Stimulated activated CD8-positive, alpha-beta memory T cell treated with anti-CD3 and anti-CD28 coated beads, Interleukin-4, amount 100 ng/mL, for 1 hour (primary cell): ENCODE data around the gene HMCES.
"Not testable (repeated sequence)": the region's sequence is repeated elsewhere in the genome, so short reads cannot be mapped to it uniquely, and the experiment has no call there.

Experiments used
- DNase-seq, 2 donors: peaks; one replicate each; pipeline ENCODE4 v3.0.0-alpha.2; 2020; ENCODE audit warnings: low read depth in 2 of 2, low spot score in 1 of 2

HMCES gene

DNA sequence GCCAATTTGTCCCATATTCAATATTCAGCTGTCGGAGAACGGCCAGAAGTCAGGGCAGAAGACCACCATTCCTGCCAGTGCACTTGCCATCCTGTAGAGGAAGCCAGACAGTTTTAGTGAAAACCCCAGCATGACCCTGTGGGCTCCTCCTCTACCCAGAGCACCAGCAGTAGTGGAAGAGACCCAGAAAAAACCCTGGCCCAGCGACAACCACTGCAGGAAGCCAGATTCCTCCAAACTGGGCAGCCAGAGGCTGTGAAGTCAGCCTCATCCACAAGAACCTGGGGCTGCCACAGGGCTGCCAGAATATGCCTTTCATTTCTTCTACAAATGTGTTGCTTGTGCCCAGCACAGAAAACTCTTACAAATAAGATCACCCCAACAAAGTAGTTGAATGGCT is 67.3 kb downstream of the HMCES start:
- DNase-seq: no peak

DNA sequence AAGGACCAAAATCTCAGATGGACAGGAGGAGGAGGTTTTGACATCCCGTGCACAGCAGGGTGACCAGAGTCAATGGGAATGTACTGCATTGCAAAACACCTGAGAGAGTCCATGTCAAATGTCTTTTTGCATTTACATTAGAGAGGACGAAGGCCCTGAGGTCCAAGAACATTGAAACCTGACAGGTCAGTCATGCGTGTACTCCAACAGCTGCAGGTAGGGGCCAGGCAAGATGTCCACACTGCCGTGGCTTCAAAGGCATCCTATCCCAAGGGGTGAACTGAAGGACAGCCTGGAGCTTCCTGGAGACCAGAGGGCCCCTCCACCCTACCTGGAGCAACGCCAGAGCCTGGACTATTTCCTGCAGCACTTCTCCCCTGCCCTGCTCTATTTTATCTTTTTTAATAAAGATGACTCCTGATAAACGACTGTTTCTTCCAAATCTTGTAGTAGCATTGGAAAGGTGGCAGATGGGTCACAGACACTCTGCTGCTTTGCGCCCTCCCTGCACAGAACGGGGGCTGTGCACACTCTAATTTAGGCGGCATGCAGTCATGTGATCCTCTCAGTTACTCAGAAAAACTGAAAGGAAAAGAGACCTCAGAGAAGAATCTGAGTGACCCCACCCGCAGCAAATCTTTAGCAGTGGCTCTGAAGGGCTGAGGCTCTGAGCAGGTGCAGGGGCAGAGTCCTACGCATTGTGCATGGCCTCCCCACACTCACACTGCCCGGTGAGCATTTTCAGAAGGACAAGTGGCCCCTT is 68.2 kb downstream of the HMCES start:
- DNase-seq: no peak

DNA sequence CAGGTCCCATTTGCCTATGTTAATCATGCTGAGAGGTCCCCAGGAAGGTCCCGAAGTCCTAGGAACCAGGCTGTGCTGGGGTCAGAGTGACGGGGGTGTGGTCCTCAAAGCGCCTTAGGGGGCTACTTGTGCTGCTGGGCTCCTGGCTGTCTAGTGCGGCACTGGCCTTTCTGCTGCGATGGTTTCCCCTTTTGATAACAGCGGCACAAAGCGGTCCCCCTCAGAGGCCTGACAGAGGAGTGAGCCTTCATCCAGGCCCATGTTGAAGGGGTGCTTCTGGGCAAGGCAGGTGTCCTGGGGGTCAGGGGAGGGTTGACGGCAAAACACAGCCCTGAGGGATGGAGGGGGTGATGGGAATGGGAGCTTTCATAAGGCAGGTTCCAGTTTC is 68.8 kb downstream of the HMCES start:
- DNase-seq: no peak

DNA sequence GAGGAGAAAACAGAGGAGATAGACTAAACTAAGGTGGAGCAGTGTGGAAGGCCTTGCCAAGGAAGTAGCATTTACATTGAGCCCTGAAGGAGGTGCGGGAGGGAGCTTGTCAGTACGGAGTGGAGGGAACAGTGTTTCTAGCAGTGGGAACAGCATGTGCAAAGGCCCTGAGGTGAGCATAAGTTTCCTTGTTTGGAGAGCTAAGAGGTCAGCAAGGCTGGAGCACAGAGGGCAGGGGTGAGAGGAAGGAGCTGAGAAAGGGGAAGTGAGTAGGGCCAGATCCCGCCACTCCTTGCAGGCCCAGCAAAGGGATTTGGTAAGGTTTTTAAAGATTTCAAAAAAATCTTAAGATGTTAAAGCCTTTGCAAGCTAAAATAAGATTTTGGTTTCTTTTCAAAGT is 70.1 kb downstream of the HMCES start:
- no peak for DNase-seq

DNA sequence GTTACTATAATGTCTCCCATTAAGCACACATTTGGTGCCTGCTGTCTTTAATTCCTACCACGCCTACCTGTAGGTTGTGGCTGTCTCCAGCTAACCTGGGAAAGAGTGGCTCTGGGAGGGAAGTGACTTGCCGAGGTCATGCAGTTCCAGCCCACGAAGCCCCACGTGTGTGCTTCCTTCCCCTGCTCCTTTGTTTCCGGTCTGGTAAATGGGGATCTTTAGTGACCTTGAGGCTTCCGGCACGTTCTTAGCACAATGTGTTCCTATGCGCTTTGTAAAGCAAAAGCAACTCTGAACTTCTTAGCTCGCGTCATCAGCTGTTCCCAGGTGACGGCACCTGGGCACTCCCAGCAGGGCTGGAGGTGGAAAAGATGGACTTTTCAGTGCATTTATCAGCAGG is 70.5 kb downstream of the HMCES start:
- not testable (repeated sequence) for DNase-seq

DNA sequence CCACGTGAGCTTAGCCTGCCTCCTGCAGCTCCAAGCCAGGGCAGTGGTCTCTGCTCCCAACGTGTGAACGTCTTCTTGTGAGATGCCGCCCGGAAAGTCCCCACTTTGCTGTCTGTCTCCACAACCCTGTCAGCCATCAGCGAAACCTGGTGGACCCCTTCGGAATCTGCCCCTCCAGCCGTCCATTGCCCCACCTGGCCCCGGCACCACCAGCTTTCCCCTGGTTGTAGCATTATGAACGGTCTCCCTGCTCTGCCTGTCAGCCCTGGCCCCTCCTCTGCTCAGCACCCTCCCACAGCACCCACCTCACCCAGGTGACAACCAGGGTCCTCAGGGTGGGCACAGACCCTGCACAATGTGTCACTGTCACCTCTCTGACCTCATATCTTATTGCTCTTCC is 71.1 kb downstream of the HMCES start:
- DNase-seq: no peak

DNA sequence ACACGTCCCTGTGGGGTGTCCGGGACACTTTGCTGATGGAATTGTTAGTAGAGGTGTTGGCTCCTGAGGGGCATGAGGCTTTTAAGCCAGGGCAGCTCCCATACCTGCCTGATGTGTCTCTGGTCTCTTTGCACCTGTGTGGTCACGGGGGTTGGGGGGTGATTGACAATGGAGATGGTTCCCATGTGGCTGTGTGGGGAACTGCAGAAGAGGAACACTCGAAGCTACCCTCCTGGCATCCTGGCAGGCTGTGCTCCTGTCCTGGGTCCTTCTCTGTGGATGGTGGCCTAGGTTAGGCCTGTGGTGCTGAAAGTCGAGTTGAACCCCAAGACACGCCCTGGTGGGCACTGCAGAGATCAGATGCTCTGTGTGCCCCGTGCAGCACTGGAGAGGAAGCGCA is 73.4 kb downstream of the HMCES start:
- no peak for DNase-seq

DNA sequence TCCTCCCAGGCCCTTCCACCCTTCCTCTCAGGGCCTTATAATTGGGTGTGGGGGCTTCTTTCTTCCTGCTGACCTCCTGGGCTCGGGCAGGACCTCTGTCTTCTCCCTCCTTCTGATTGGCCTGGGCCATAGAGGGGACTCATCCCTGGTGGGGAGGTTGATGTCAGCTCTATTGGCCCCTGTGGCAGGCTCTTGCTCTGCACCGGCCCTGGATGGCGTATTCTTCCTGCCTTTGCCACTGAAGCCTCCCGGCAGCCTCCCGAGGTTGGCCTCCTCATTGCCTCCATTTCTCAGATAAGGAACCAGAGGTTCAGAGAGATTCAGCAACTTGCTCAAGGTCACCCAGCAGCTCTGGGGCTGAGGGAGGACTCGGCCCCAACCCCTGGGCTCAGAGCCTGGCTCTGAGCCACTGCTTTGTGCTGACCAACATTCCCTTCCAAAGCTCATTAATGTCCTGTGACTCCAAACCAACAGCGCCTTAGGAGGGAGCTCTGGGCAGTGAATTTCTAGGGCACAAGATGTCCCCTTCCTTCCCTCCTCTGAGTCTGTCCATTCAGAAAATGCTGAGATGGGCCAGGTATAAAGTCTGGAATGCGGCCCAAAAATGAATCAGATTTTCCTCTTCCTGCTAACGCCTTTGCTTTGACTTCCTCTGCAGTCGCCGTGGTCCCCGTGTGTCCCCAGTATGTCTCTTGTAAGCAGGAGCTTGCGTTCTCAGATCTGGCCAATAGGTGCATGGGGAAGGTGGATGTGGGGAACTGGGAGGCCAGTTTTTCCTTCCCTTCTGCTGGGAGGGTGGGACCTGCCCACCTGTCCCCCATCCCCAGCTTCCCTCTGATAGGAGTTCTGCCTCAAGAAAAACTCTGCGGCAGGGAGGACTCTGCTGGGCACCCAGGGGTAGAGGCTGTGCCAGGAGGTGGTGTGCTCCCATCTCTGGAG is 74.2 kb downstream of the HMCES start:
- DNase-seq: no peak

DNA sequence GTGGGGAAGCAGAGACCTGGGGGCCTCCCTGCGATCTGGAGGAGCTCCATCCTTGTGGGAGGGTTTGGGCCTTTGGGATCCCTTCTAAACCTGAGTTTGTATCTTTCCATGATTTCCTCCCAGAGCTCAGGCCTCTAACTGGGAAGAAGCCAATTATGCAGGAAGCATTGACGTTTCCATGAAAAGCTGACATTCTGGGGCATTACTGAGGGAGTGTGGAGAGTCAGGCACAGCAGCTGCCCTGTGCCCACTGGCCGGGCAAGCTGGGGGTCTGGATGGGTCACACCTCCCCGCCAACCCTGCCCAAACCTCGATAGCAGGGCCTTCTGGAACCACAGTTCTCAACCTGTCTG is 74.9 kb downstream of the HMCES start:
- DNase-seq: no peak
